HG03159 (cell line): Measurements from ENCODE around the gene TCF4.
A peak's percentile ranks its signal among the peaks of the same experiment; 100 is the strongest.

Experiments used
- ATAC-seq: cut with Tn5 transposase; IDR thresholded peaks from one replicate; pipeline ENCODE4 v1.9.1; 2021; ENCODE audit warnings: mild to moderate bottlenecking, moderate library complexity; ENCODE audit not compliant: unreplicated experiment

TCF4 gene

GRCh38 chr18:55418439-55418838 is 169.6 kb downstream of the TCF4 start:
- no peak for ATAC-seq

GRCh38 chr18:55416791-55417190 is 171.2 kb downstream of the TCF4 start:
- no peak for ATAC-seq

- ATAC-seq: peak; percentile 93
Measured at GRCh38 chr18:55415258-55415871, 172.6 kb downstream of the TCF4 start.

DNA sequence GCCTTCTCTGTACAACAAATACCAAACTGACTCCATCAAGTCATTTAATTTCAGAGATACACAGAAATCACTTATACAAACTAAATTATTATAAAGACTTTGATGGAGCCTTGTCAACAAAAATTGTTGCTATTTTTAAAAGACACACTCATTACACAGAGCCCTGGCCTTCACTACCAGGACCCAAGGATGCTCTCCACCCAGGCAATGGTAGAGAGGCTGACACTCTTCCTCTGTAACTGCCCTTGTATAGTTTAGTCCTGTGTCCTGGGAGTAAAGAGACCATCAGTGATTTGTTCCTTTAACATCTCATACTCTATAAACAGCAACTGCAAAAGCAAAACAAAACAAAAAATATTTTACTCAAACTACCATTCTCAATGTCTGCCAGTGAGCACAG is 173.5 kb downstream of the TCF4 start:
- no peak for ATAC-seq

DNA sequence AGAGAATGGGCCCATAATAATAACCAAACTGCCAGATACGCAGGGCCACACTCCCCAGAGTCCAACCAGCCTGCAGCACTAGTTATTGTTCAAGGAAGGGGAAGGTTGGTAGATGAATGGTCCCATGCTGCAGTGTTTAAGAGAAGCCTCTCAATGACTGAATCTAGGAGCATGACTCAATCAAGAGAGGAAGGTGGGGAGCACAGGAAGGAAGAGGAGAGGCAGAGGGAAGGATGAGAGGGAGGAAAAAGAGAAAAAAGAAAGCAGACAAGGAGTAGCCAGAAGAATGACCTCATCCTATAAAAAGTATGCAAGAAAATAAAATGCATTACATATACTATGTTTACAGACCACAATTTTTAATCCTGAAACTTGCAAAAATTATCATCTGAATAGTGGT is 174.5 kb downstream of the TCF4 start:
- ATAC-seq: no peak

DNA sequence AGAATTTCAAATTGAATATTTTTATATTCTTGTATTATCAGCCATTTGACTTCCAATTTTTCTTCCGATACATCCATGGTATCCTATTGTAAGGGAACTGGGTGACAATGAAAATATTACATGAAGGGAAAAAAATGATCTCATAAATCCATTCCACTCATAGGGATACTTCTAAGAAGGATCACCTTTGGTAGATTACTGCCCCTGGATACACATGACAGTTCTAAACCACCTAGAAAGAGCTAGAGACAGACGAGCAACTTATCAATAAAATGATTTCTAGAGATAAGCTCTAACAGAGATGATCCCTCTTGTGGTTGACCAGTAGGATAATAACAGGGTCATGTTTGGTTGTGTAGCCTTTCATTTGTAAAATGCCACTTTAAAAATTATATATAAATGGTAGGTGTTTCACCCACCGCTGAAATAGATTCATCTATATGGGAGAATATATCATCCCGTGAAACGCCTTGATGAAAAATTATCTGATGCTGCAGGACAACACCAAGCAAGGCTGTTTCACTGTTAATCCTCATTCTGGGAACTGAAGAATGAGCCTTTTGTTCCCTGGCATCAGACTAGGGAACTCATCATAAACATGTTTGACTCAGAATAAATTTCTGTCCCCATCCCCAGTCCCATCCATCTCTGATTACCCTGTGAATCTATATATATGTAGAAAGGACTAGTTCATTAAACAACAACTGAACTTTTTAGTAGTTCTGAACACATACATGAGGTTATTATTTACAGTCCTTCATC is 180.0 kb downstream of the TCF4 start:
- ATAC-seq: no peak

DNA sequence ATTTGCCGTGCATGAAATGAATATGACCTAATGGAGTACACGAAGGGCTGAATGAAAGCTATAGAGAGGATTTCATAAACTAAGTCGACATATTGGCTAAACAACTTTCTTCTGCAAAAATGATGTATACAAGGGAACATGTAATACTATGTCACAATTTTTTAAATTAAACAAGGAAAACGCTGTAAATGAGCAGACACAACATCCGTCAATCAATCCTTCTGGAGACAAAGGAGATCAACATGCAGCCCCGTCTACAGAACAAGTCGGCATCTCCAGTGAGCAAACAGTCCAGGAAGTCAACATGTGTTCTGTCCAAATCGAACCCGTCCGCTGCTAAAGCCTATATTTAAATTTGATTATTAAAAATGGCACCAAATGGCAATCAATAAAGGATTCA is 180.8 kb downstream of the TCF4 start:
- ATAC-seq: no peak

- ATAC-seq: no peak
Measured at GRCh38 chr18:55406451-55406991, 181.5 kb downstream of the TCF4 start.

- no peak for ATAC-seq
Measured at GRCh38 chr18:55405893-55406406, 182.0 kb downstream of the TCF4 start.

DNA sequence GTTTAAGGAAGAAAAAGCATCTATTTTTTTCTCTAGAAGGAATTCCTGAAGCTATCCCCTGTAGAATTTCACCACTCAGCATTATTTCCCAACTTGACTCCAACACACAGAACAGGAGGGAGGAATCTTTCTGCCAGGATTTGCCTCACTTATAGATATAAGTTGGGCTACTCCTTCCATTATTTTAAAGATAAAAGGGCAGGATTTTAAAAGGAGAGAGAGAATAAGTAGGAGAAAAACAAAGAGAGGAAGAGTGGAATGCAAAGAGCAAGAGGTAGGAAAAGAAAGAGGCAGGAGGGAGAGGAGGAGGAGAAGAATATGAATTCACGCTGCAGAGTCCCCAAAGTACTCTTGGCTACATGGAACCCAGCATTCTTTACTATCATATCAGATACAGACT is 182.5 kb downstream of the TCF4 start:
- no peak for ATAC-seq

- ATAC-seq: no peak
Measured at GRCh38 chr18:55404832-55405465, 183.0 kb downstream of the TCF4 start.

DNA sequence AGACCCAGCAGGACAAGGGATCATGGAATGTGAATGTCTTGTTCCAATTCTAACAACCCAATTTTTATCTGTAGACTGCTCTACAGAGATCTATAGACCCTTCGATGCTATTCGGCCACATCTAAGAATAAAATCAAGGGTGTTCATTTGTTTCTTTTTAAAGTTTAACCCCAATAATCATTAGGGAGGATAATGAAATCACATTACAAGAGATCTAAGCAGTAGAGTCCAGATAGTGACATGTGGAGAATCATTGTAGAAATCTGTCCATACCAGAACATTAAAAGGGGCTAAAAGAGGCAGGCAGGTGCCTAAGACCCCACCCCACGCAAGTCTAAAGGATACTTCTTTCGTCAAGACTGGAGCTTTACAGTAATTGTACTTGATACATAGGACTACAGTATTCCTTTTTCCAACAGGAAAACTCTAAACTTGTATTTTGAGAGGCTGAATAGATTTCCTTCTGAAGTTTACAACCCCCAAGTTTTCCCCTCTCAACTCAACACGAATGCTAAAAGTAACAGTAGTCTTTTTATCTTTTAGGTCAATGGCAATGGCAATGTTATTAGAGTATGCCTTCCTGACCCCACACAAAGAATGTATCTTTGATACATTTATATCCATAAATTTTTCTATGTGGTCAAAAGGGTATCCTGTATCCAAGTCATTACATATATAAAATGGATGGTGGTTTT is 183.7 kb downstream of the TCF4 start:
- ATAC-seq: no peak

DNA sequence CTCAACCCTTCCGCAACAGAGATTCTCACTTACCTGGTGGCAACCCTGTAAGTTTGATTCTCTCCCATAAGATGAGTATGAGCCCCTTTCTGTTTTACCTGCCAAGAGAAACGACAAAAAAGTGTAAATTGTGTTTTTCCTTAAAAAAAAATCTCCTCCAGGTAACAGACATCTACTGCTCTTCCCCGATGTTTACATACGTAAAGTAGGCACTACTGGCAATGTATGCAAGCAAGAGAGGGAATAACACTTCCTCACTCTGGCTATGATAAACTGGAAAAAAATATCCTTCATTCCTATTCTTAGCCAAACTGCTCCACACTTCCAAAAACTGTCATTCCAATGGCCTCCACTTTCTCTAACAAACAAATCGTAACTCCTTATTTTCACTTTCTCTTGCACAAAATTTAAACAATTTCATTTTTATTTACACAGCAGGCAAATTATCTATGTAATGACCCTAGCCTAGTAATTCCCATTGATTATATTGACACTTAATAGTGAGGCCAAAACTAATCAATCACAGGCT is 184.5 kb downstream of the TCF4 start:
- ATAC-seq: no peak

DNA sequence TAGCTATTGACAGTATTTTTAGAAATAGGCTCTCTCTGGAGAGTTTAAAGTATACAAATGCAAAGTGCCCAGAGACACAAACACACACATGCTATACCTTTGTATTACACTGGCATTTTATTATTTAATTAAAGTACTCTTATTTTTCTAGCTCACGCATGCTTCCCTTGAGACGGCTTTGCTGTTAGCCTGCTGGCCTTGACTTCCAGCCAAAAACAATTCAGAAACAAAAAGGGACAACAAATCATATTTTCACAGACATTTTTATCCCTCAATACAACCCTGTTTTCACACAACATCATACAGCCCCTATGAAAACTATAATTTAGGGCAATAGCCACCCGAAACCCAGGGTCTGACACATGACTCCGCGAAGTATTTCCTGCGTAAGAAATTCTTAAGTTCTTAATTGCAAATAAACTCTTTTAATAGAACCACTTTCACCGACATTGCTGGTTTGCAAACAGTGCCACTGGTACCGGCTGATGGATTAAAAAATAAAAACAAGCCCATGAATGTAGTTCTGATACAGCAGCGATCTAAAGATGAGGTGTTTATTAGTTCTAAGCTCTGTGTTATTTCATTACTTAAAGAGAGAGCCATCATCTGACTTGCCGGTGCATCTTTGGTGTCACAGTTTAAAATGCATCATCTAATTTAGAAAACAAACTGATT is 185.1 kb downstream of the TCF4 start:
- no peak for ATAC-seq

DNA sequence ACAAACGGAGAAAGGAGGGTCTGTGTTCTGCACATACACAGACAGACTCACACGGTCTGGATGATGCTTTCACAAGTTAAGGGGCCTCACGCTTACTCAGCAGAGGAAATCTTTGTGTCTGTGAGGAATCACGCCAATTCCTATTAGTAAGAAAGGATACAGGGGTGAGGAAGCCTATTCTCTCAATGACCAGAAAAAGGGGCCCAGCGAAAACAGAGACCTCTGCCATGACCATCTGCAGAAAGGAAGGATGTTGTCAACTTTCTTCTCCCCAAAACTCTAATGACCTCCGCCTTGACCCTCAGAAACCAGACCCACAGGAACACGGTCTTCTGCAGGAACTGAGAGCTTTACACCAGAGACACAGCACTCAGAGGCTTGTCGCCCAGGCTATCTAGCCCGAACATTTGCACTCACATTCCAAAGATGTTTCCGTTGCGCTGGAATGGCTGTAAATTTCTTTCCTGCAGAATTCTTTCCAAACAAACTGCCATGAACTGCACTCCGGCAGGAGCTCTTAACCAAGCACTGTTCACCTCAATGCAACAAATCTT is 186.3 kb downstream of the TCF4 start:
- ATAC-seq: no peak

GRCh38 chr18:55400590-55401541 is 187.1 kb downstream of the TCF4 start:
- no peak for ATAC-seq

GRCh38 chr18:55400081-55400480 is 187.9 kb downstream of the TCF4 start:
- ATAC-seq: no peak

- no peak for ATAC-seq
Measured at GRCh38 chr18:55398858-55399257, 189.1 kb downstream of the TCF4 start.

DNA sequence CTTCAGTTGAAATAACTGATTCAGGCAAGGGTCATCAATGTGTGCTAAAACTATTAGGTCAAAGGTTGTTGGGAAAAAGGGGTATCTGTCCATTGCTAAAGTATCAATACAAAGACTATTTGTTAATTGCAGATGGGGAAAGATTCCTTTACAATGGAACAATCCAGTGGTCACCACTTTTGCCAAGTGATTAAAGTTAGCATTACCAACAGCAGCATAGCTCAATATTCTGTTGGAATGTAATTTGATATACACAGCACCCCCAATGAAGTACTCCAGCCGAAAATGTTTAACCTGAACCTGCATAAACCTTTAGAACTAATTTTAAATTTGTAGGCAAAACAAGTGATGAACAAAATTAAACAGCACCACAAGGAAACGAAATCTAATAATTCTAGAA is 191.0 kb downstream of the TCF4 start:
- ATAC-seq: no peak
